Measurements from ENCODE around the gene SHANK3. TPM values are rescaled to one million over a fixed set of nuclear protein-coding genes. Genes with fewer than 3 reads are reported as not detected.

SHANK3 gene
- total and polyA plus RNA-seq, 2 of the 8 experiments (the other 6 are each of a cell fraction or from before 2014, with no cell fraction given): 1.5 to 6.0 TPM

DNA sequence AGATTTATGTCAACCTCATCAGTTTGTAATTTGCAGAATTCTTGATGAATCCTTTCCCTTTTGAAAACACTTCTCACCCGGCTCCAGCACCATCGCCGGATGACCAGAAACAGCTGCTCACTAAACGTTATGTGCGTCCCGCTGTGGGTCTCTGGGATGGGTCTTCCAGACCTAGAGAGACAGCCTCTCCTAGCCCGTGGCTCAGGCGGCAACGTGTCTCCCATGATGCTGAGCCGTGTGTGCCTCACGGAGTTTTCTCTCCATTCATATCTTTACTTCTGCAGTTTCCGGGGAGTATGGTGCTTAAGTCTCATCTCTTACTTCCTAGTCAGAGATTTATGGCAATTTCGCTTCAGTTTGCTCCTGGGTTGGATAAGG lies 40.4 kb downstream of the SHANK3 start:
- H4K8ac ChIP-seq (ENCODE audit: extremely low read depth, insufficient read depth, low read length): no peak overlapping the region
- H3K27ac ChIP-seq (ENCODE audit: low read depth, low read length): no peak overlapping the region
- H3K9me3 ChIP-seq (ENCODE audit: insufficient read depth in 2 of 2, low read depth in 1 of 2, low read length in 1 of 2): no peaks in the 10 kb centered on the region
- H4K5ac ChIP-seq (ENCODE audit: insufficient read length, low read depth, low read length): no peak overlapping the region
- 75% methylated on average over 13 of the region's 13 CpGs; no CpG with 5 or more reads in 1 of the 2 experiments for WGBS, 2 experiments (ENCODE audit: extremely low coverage in 1 of 2, insufficient coverage in 1 of 2, insufficient read length in 1 of 2, insufficient replicate concordance in 2 of 2, low coverage in 1 of 2, low lambda C conversion rate in 2 of 2, missing lambda C conversion rate in 1 of 2)
- H3K56ac ChIP-seq (replicated peaks; ENCODE audit: insufficient read length, low read depth, low read length): no peak overlapping the region
- DNase-seq (ENCODE audit: low read depth in 1 of 2, low spot score in 2 of 2) (no peak), FAIRE-seq (no peak)
- TF ChIP-seq JUND (IDR thresholded peaks at IDR 0.05; ENCODE audit: low read length) (no peak), CHD1 (IDR thresholded peaks at IDR 0.05; ENCODE audit: low read depth, low read length) (no peak), RNF2 (IDR thresholded peaks at IDR 0.05; ENCODE audit: borderline replicate concordance, low read depth, low read length, missing control alignments, poor library complexity, severe bottlenecking) (no peak), BACH1 (IDR thresholded peaks at IDR 0.05; ENCODE audit: low read length) (no peak), TEAD4 (IDR thresholded peaks at IDR 0.05; ENCODE audit: low read depth, low read length) (no peak), CEBPB (IDR thresholded peaks at IDR 0.05; ENCODE audit: low read depth, low read length) (no peak), RBBP5 (IDR thresholded peaks at IDR 0.05; ENCODE audit: borderline replicate concordance, low read depth, low read length) (no peak), JUN (IDR thresholded peaks at IDR 0.05; ENCODE audit: low read depth, low read length) (no peak), NRF1 (IDR thresholded peaks at IDR 0.05; ENCODE audit: low read depth, low read length) (no peak), MAX (IDR thresholded peaks at IDR 0.05) (no peak)
- H4K20me1 ChIP-seq (replicated peaks in 1 of 2; ENCODE audit: control insufficient read depth in 1 of 2, insufficient read depth in 2 of 2, low read length in 2 of 2): peaks cover 4 to 17% of the 10 kb centered on the region in 2 experiments
- H3K4me2 ChIP-seq (ENCODE audit: insufficient read depth in 1 of 2, low read depth in 2 of 2, low read length in 2 of 2): no peak overlapping the region
- no peak overlapping the region for H2BK12ac ChIP-seq (ENCODE audit: low read depth, low read length)
- CTCF ChIA-PET (ENCODE audit: partially characterized antibody): interaction anchor here (2.0 to 3.4 kb wide), 2 partner anchors 13 to 19 kb away, joined by 7 to 12 read pairs; no protein-coding TSS in a partner anchor
- no peak overlapping the region for H2BK15ac ChIP-seq (ENCODE audit: low read length)
- no peaks in the 10 kb centered on the region for H3K36me3 ChIP-seq (ENCODE audit: control insufficient read depth in 2 of 4, insufficient read depth in 4 of 4, low read length in 3 of 4)
- no peak overlapping the region for H3K4me3 ChIP-seq (ENCODE audit: extremely low read depth in 1 of 4, insufficient read depth in 2 of 4, low read depth in 3 of 4, low read length in 4 of 4)
- H2BK120ac ChIP-seq (replicated peaks; ENCODE audit: low read depth, low read length): no peak overlapping the region
- no peak overlapping the region for H3K18ac ChIP-seq (ENCODE audit: extremely low read depth, low read length)
- no peak overlapping the region for H3K9ac ChIP-seq (replicated peaks in 1 of 4; ENCODE audit: extremely low read depth in 1 of 4, low read depth in 3 of 4, low read length in 3 of 4)
- H3K23me2 ChIP-seq (ENCODE audit: low read depth, low read length): no peaks in the 10 kb centered on the region
- H3K4me1 ChIP-seq (replicated peaks in 1 of 4; ENCODE audit: control insufficient read depth in 3 of 4, insufficient read depth in 4 of 4, low read length in 3 of 4): no peaks in the 10 kb centered on the region
- H2BK20ac ChIP-seq (ENCODE audit: low read length): no peak overlapping the region
- H2AFZ ChIP-seq (ENCODE audit: low read length): no peak overlapping the region
- no peaks in the 10 kb centered on the region for H3K79me2 ChIP-seq (ENCODE audit: control insufficient read depth in 1 of 2, insufficient read depth in 2 of 2, low read length in 2 of 2)
- no peaks in the 10 kb centered on the region for H3K79me1 ChIP-seq (ENCODE audit: low read depth, low read length)
- no peak overlapping the region for H3K14ac ChIP-seq (ENCODE audit: insufficient read length)
- peaks cover 0 to 2% (median 0%) of the 10 kb centered on the region in 4 experiments; a peak in 2 of 7 replicates for H3K27me3 ChIP-seq (replicated peaks in 1 of 4; ENCODE audit: control insufficient read depth in 3 of 4, extremely low read depth in 1 of 4, insufficient read depth in 3 of 4, low read length in 3 of 4)
- H3K23ac ChIP-seq (ENCODE audit: insufficient read length): no peak overlapping the region
- no peak overlapping the region for H2AK5ac ChIP-seq (ENCODE audit: low read depth, low read length)
- no peak overlapping the region for H3K4ac ChIP-seq (replicated peaks; ENCODE audit: insufficient read length, low read depth, low read length)
- no peak overlapping the region for H2BK5ac ChIP-seq (ENCODE audit: low read depth, low read length)
- POLR2A ChIA-PET (ENCODE audit: partially characterized antibody): no interaction called here
- H4K91ac ChIP-seq (replicated peaks; ENCODE audit: insufficient read length, low read length): no peak overlapping the region
